Measurements from ENCODE around the gene TACR1.

- TF ChIP-seq CTCF (conservative IDR thresholded peaks at IDR 0.05): no peak
- TF ChIP-seq EZH2 (IDR thresholded peaks at IDR 0.05; ENCODE audit: low read depth): no peak
Observed at GRCh38 chr2:75134860-75135259, 64.5 kb downstream of the TACR1 start.
